Measurements from ENCODE around the gene HK1. TPM values are rescaled to one million over a fixed set of nuclear protein-coding genes. Genes with fewer than 3 reads are reported as not detected.

HK1 gene
- total RNA-seq: 183 and 185 TPM in 2 replicates

DNA sequence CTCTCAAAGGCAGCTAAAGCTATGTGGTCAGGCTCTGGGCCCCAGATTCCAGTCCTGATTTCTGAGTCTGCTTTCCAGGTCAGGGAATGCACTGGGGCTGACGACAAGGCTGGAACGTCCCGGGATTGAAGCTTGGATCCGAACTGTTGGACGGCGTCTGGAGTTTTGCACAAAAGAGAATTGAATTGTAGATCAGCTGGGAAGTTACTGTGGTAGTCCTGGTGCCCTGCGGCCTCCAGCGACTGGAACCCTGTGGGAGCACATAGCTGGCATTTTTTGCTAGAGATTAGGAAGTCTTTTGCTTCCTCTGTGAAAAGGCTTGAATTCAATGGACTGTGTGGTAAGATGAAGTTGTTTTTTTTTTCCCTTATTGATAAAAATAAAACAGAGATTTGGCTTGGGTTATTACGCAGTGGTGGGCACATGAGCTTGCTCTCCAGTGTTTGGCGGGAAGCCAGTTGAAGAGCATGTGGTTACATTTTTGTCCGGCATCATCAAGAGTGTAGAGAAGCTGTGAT, at the start of gene HK1:
Gene HK1 (plus strand): TSS at position 51 of the 518 bp plus-strand sequence.
- H3K4me3 Mint-ChIP-seq: no peak within 1 kb of the TSS
- H3K9me3 Mint-ChIP-seq: no peaks in the 10 kb centered on the region
- no peaks in the 10 kb centered on the region for H3K36me3 Mint-ChIP-seq (ENCODE audit: low read depth)
- H3K27me3 Mint-ChIP-seq: peaks cover 14% of the 10 kb centered on the region
- intact Hi-C loops (cut with micrococcal nuclease): no loop called here
- H3K27ac Mint-ChIP-seq: no peak within 1 kb of the TSS
- H3K4me1 Mint-ChIP-seq: no peaks in the 10 kb centered on the region
- no peak for DNase-seq

DNA sequence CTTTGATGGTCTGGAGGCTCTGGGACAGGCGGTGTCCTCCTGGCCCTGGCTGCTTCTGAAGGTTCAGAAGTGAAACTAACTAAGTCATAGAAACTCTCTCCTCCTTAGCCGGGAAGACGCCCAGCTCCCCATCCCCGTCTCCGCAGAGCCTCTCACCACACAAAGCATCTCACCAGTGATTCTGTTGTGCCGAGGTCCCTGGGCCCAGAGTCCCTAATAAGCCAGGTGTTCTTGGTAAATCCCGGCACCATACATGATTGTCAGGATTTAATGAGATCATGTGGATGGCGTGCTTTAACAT, 48.7 kb upstream of the HK1 start:
- Mint-ChIP-seq H3K27ac (peak overlapping the region; percentile 95), H3K9me3 (no peaks in the 10 kb centered on the region), H3K36me3 (ENCODE audit: low read depth) (no peaks in the 10 kb centered on the region)

DNA sequence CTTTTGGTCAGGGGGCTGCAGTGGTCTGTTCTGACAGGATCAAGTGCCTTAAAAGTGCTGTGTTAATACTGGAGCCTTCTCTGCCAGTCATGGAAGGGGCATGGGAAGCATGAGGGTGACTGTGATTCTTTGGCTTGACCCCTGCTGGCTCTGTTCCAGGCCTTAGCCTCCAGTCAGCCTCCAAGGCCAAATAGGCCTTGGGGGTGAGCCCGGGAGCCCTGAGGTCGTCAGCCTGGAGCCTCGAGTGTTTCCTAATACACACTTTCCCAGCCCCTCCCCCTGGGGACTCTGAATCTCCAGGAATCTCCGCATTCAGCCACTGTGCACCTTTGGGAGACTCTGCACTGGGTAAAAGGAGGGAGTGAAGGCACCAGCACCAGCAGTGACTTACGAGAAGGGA, 48.2 kb upstream of the HK1 start:
- H3K27ac Mint-ChIP-seq: peak overlapping the region; percentile 95
- no peaks in the 10 kb centered on the region for H3K36me3 Mint-ChIP-seq (ENCODE audit: low read depth)
- H3K27me3 Mint-ChIP-seq: no peaks in the 10 kb centered on the region
- H3K4me3 Mint-ChIP-seq: peak overlapping the region; percentile 86
- no peaks in the 10 kb centered on the region for H3K9me3 Mint-ChIP-seq
- intact Hi-C loops (cut with micrococcal nuclease): no loop called here
- peaks cover 64% of the 10 kb centered on the region for H3K4me1 Mint-ChIP-seq
- DNase-seq: no peak

More for the DNA sequence above, 48.7 kb upstream of the HK1 start:
- no peaks in the 10 kb centered on the region for H3K27me3 Mint-ChIP-seq
- H3K4me1 Mint-ChIP-seq: peaks cover 68% of the 10 kb centered on the region
- H3K4me3 Mint-ChIP-seq: peak overlapping the region; percentile 86
- intact Hi-C loops (cut with micrococcal nuclease): no loop called here
- DNase-seq: no peak

DNA sequence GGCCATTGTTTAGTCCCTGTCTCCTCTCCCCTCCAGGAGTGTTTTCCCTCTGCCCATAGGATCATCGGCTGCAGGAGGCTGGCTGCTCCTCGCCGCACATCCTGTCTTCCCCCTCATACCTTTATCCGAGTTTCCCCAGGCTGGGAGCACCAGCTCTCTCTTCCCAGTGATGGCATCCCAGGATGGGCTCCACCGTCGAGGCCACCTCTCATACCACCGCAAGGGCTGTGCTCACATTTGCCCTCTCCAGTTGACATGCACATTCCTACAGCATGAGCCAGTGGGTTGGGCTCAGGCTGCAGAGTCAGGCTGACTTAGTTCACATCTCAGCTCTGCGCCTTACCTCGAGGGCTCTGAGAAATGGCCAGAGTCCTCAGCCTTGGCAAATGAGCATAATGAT, 46.0 kb upstream of the HK1 start:
- Mint-ChIP-seq H3K27me3 (no peaks in the 10 kb centered on the region), H3K4me3 (no peak overlapping the region), H3K27ac (no peak overlapping the region), H3K36me3 (ENCODE audit: low read depth) (no peaks in the 10 kb centered on the region), H3K4me1 (peaks cover 51% of the 10 kb centered on the region), H3K9me3 (no peaks in the 10 kb centered on the region)
- no peak for DNase-seq
- intact Hi-C loops (cut with micrococcal nuclease): no loop called here

DNA sequence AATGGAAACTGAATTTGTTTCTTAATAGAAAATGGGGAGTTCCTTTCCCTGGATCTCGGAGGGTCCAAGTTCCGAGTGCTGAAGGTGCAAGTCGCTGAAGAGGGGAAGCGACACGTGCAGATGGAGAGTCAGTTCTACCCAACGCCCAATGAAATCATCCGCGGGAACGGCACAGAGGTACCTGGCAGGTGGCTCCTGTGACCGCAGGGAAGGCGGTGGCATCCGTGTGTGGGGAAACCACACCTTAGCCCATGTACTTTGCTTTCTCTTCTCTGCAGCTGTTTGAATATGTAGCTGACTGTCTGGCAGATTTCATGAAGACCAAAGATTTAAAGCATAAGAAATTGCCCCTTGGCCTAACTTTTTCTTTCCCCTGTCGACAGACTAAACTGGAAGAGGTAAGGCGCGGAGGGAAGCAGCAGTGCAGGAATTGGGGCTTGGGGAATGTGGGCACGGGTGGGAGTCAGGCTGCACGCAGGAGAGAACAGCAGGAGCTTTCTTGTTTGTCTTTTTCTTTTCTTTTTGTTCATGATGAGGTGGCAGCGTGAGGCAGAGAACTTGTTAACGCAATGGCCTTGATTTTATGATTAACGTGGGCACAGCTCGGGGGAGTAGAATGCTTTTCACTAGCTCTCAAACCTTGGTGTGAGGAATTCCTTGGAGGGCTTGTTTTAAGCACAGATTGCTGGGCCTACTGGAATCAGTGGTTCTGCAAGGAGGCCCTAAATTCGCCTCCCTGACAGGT, 45.4 kb upstream of the HK1 start:
- H3K9me3 Mint-ChIP-seq: no peaks in the 10 kb centered on the region
- H3K27ac Mint-ChIP-seq: peak overlapping the region; percentile 64
- H3K4me1 Mint-ChIP-seq: peaks cover 49% of the 10 kb centered on the region
- peak; percentile 73 for DNase-seq
- peak overlapping the region; percentile 51 for H3K4me3 Mint-ChIP-seq
- intact Hi-C loops (cut with micrococcal nuclease): no loop called here
- no peaks in the 10 kb centered on the region for H3K36me3 Mint-ChIP-seq (ENCODE audit: low read depth)
- no peaks in the 10 kb centered on the region for H3K27me3 Mint-ChIP-seq

DNA sequence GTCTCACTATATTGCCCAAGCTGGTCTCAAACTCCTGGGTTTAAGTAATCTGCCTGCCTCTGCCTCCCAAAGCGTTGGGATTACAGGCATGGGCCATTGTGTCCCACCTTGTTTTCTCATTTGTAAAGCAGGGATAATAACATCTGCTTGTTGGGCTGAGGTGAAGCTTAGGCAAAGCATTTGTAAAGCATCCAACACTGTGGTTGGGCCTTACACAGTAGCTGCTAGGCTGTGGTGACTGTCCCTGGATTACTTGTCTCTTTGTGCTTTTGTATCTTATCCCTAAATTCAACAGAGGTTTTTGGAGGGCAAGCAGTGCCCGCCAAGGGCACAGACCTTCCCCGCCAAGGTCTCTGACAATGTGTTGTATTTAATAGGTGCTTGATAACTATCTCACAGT, 43.8 kb upstream of the HK1 start:
- no peaks in the 10 kb centered on the region for H3K27me3 Mint-ChIP-seq
- no peaks in the 10 kb centered on the region for H3K9me3 Mint-ChIP-seq
- H3K27ac Mint-ChIP-seq: no peak overlapping the region
- H3K36me3 Mint-ChIP-seq (ENCODE audit: low read depth): no peaks in the 10 kb centered on the region
- H3K4me3 Mint-ChIP-seq: no peak overlapping the region
- intact Hi-C loops (cut with micrococcal nuclease): no loop called here
- DNase-seq: no peak
- H3K4me1 Mint-ChIP-seq: peaks cover 34% of the 10 kb centered on the region

DNA sequence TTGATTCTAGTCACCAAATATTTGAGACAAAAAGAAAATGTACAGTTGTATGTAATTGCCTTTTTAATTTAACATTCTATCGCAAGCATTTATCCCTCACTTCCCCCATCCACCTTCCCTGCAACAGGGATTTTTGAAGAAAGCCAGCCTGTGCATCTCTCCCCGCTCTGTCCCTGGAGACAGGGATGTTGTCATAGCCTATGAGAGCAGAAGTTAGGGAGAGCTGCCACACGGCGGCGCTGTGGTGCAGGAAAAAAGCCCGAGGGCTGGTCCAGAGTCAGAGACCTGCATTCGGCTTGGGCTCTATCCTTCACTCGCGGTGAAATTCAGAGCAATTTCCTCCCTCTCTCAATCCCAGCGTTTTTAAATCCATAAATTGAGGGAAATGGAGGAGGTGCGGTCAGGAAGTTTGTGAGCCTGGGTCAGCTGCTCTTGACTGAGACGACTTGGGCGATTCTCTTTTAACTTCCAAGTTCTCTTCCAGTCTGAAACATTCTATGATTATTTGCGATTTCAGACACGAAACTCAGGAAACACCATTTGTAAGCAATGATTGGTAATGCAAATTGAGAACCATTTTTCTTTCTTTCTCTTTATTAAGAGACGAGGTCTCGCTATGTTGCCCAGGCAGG, 40.7 kb upstream of the HK1 start:
- no peaks in the 10 kb centered on the region for H3K27me3 Mint-ChIP-seq
- intact Hi-C loops (cut with micrococcal nuclease): loop anchor here (1.0 kb wide), 4 partner anchors 81 to 270 kb away; no protein-coding TSS in a partner anchor
- H3K4me1 Mint-ChIP-seq: peaks cover 20% of the 10 kb centered on the region
- H3K4me3 Mint-ChIP-seq: no peak overlapping the region
- no peak overlapping the region for H3K27ac Mint-ChIP-seq
- H3K36me3 Mint-ChIP-seq (ENCODE audit: low read depth): no peaks in the 10 kb centered on the region
- peak; percentile 96 for DNase-seq
- H3K9me3 Mint-ChIP-seq: no peaks in the 10 kb centered on the region

DNA sequence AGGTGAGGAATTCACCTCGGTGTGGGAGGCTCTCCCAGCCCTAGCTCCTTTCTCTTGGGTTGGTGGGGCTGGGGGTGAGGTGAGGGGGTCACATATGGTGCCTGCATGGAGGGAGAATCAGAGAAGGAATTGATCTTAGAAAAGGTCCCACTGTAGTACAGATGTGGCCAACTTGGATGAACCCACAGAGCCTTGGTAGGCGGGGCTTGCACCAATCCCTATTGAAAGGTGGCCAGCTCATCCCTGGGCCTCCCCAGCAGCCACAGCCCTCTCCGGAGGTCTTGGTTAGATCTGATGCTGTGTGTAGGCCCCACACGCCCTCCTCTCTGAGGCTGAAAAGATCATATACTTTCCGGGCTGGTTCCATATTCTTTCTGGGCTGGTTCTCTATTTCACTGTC, 39.2 kb upstream of the HK1 start:
- no peaks in the 10 kb centered on the region for H3K9me3 Mint-ChIP-seq
- no peaks in the 10 kb centered on the region for H3K36me3 Mint-ChIP-seq (ENCODE audit: low read depth)
- H3K4me1 Mint-ChIP-seq: peaks cover 10% of the 10 kb centered on the region
- DNase-seq: no peak
- H3K4me3 Mint-ChIP-seq: no peak overlapping the region
- H3K27ac Mint-ChIP-seq: no peak overlapping the region
- intact Hi-C loops (cut with micrococcal nuclease): no loop called here
- no peaks in the 10 kb centered on the region for H3K27me3 Mint-ChIP-seq

DNA sequence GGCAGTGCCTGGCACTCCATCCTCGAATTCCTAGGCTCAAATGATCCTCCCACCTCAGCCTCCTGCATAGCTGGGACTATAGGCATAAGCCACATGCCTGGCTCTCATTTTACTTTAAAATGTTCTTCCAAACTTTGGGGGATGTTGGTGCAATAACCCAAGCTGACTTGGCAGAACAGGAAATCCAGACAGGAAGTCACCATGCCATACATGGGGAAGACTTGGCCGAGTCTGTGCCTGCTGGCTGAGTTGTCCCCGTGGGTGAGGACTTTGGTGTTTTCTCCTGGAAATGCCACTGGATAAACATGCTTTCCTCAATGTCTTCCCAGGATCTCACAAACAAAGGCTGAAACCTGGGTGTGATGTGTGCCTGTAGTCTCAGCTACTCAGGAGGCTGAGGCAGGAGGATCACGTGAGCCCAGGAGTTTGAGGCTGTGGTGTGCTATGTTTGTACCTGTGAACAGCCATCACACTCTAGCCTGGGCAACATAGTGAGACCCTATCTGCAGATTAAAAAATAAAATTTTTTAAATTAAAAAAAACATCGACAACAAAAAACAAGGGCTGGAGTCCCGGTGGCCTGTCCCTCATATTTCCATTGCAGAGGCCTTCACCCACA, 38.4 kb upstream of the HK1 start:
- Mint-ChIP-seq H3K27me3 (no peaks in the 10 kb centered on the region), H3K4me1 (peaks cover 8% of the 10 kb centered on the region), H3K36me3 (ENCODE audit: low read depth) (no peaks in the 10 kb centered on the region), H3K9me3 (no peaks in the 10 kb centered on the region), H3K4me3 (no peak overlapping the region), H3K27ac (no peak overlapping the region)
- intact Hi-C loops (cut with micrococcal nuclease): no loop called here
- DNase-seq: no peak

DNA sequence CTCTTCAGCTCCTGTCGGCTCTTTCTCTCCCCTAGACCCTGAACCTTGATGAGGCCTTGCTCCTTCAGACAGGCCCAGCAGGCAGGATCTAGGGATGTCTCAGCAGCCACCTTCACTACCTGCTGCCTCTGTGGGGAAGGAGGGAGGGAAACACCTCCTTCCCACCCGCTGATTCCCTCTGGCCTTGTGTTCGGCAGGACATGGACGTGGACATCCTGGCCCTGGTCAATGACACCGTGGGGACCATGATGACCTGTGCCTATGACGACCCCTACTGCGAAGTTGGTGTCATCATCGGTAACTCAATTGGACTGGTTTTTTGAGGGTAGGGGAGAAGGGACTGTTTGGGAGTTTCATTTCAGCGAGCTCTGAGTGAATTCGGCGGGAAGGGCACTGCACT, 37.8 kb upstream of the HK1 start:
- Mint-ChIP-seq H3K27me3 (no peaks in the 10 kb centered on the region), H3K27ac (no peak overlapping the region), H3K9me3 (no peaks in the 10 kb centered on the region), H3K4me3 (no peak overlapping the region), H3K36me3 (ENCODE audit: low read depth) (no peaks in the 10 kb centered on the region), H3K4me1 (peaks cover 8% of the 10 kb centered on the region)
- intact Hi-C loops (cut with micrococcal nuclease): no loop called here
- no peak for DNase-seq

DNA sequence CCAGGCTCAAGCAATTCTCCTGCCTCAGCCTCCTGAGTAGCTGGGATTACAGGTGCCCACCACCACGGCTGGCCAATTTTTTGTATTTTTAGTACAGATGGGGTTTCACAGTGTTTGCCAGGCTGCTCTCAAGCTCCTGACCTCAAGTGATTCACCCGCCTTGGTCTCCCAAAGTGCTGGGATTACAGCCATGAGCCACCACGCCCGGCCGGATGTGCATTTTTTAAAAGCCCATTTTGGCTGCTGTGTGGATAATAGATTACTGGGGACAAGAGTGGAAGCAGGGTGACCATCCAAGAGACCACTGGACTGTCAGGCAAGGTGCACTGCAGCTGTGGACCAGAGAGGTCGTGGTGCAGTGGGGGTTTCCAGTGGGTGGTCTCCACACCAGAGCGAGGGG, 36.7 kb upstream of the HK1 start:
- no peaks in the 10 kb centered on the region for H3K36me3 Mint-ChIP-seq (ENCODE audit: low read depth)
- no peak for DNase-seq
- H3K4me3 Mint-ChIP-seq: no peak overlapping the region
- no peaks in the 10 kb centered on the region for H3K27me3 Mint-ChIP-seq
- no peak overlapping the region for H3K27ac Mint-ChIP-seq
- intact Hi-C loops (cut with micrococcal nuclease): no loop called here
- peaks cover 8% of the 10 kb centered on the region for H3K4me1 Mint-ChIP-seq
- H3K9me3 Mint-ChIP-seq: no peaks in the 10 kb centered on the region

DNA sequence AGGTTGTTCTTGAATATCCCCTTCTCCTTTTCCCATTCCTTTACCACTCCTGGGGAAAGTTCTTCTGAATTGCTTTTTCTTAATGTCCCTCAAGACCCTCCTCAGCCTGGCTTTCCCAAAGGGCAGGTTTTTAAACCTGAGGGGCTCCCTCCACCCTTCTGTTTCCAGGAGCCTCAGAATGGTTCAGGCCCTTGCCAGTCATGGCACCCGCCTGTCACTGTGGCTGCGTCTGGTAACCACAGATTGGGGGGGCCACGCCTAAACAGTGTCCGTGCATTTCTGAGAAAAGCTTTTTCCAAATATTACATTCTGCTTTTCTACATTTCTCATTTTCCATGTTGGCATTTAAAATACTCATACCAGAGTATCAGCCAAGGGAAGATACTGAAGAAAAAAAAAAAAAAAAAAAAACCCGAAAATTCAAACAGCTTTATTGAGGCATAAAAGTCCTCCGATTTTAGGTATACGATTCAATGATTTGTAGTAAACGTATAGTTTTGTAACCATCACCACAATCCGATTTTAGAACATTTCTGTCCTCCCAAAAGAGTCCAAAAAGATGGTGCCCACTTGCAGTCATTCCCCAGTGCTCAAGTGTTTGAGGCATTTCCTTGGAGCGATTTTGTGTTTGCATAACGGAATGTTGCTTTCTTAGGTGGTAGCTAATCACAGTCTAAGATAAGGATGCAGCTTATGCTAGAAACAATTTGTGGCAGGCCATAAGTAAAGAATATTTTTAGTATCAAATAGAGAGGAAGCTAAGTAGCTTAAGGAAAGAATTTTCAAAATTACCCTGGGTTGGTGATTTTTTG, 36.0 kb upstream of the HK1 start:
- Mint-ChIP-seq H3K4me1 (peaks cover 6% of the 10 kb centered on the region), H3K27ac (no peak overlapping the region), H3K36me3 (ENCODE audit: low read depth) (no peaks in the 10 kb centered on the region), H3K4me3 (no peak overlapping the region), H3K9me3 (no peaks in the 10 kb centered on the region), H3K27me3 (no peaks in the 10 kb centered on the region)
- intact Hi-C loops (cut with micrococcal nuclease): no loop called here
- no peak for DNase-seq

DNA sequence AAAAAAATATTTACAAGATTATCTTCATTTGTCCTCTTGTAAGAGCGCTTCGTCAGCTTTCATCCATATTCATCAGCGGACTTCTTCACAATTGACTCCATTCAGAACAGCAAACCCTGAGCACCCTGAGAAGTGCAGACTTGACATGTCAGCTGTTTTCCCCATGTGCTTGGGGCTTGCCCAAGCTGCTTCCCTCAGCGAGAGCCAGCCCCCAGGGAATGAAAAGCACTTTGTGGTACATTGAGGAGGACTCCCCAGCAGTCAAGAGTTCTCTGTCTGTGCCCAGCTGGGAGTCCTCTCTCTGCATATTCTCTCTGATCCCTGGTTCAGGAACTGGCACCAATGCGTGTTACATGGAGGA, 35.5 kb upstream of the HK1 start:
- no peaks in the 10 kb centered on the region for H3K36me3 Mint-ChIP-seq (ENCODE audit: low read depth)
- DNase-seq: no peak
- peaks cover 2% of the 10 kb centered on the region for H3K4me1 Mint-ChIP-seq
- H3K9me3 Mint-ChIP-seq: no peaks in the 10 kb centered on the region
- intact Hi-C loops (cut with micrococcal nuclease): no loop called here
- H3K27me3 Mint-ChIP-seq: no peaks in the 10 kb centered on the region
- no peak overlapping the region for H3K4me3 Mint-ChIP-seq
- H3K27ac Mint-ChIP-seq: no peak overlapping the region

DNA sequence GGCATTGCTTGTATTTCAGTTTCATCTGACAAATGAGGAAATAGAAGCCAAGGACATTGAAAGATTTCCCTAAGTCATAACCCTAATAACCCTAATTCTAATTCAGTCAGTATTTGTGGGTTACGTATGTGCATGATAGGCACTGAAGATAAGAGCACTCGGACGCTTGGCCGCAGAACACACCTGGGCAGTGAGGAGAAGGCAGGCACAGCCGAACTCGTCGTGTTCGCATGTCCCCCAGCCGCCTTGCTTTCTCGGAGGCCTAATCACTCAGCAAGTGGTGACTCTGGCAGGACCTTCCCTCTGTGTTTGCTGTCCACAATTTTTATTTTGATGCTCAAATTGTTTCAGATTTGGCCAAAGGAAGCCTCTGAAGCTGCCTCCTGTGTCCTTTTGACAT, 34.5 kb upstream of the HK1 start:
- intact Hi-C loops (cut with micrococcal nuclease): no loop called here
- DNase-seq: no peak
- H3K27ac Mint-ChIP-seq: no peak overlapping the region

More for the DNA sequence above, 34.5 kb upstream of the HK1 start:
- Mint-ChIP-seq H3K4me1 (peaks cover 2% of the 10 kb centered on the region), H3K4me3 (no peak overlapping the region), H3K27me3 (no peaks in the 10 kb centered on the region), H3K9me3 (no peaks in the 10 kb centered on the region), H3K36me3 (ENCODE audit: low read depth) (no peaks in the 10 kb centered on the region)
